BJ (cell line): ENCODE data around the gene DAB1. TPM values are rescaled to one million over a fixed set of nuclear protein-coding genes. Genes with fewer than 3 reads are reported as not detected.

Source experiments
- CTCF ChIA-PET: fragments of 350-600 bp; formaldehyde crosslinking; extraction: SDS; loops from one replicate; lab custom pipeline; 2021; ENCODE audit warnings: antibody characterized with exemption, inconsistent platforms; lab: Yijun Ruan, JAX
- POLR2A ChIA-PET: fragments of 300-600 bp; sonication (Branson Sonifier 250); formaldehyde crosslinking; extraction: SDS; loops from one replicate; lab custom pipeline; 2021; ENCODE audit warnings: antibody characterized with exemption; lab: Charles Lee
- DNase-seq: peaks from one replicate; pipeline ENCODE4 v3.0.0-alpha.2; 2011; ENCODE audit warnings: low read depth
- H3K27me3 ChIP-seq: 2 replicates; pipeline ENCODE4 v1.6.0; 2011; ENCODE audit warnings: low read length; ENCODE audit not compliant: control insufficient read depth, insufficient read depth
- H3K36me3 ChIP-seq: 2 replicates; pipeline ENCODE4 v1.5.1; 2011; ENCODE audit warnings: low read length; ENCODE audit not compliant: control insufficient read depth, insufficient read depth
- H3K4me3 ChIP-seq: 2 replicates; pipeline ENCODE4 v1.5.1; 2011; ENCODE audit warnings: low read depth, mild to moderate bottlenecking, control low read depth, low read length
- polyA minus RNA-seq: library from RNA; depleted of rRNA, polyadenylated mRNA; stranded (reverse); fragments of >200 nt; gene quantifications from 2 replicates; pipeline ENCODE4 v1.2.3, GENCODE V29; 2011; rRNA and poly(A)+ RNA removed
- polyA plus RNA-seq: library from polyadenylated mRNA; depleted of rRNA; stranded (reverse); fragments of >200 nt; gene quantifications from 2 replicates; pipeline ENCODE4 v1.2.3, GENCODE V29; 2011; rRNA removed
- TF ChIP-seq, protein P1 (sequence below): IDR thresholded peaks from 2 replicates; pipeline ENCODE4 v1.5.1; 2011; ENCODE audit warnings: low read depth, mild to moderate bottlenecking, control low read depth, inconsistent platforms, low read length, moderate library complexity; ENCODE audit not compliant: insufficient read depth

The DAB1 gene
- polyA plus RNA-seq (0.83 and 0.91 TPM in 2 replicates), polyA minus RNA-seq (0.51 and 0.85 TPM in 2 replicates)

DNA sequence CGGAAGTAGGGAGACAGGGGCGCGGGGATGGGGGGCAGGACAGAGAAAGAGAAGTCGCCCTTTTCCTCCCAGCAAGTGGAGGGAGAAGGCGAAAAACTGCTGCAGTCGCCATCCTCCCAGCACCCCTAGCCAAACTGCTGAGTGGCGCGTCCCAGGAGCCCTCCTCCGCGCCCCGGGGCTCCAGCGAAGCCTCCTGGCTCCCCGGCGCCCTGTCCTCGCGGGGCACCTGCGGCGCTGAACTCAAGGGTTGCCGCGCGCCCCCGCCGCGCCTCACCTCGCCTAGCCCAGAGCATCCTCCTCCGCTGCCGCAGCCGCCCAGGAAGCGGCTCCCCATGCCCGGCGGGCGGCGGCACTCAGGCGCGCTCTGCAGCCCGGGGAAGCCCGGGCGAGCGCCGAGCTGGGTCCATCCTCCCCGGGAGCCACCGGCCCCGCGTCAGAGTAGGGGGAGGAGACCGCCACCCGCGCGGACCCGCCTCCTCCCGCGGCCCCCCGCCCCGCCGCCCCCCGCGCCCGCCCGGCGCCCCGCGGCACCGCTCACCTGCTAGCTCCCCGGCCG, at the start of gene DAB1:
Gene DAB1 (minus strand): TSS at position 405 of the 556 bp plus-strand sequence. CDS start 133,030 bp downstream, outside the sequence.
- Histone ChIP-seq H3K27me3 (peaks cover 3% of the 10 kb centered on the region; the same call in 1 of the 2 replicates), H3K36me3 (no peaks in the 10 kb centered on the region), H3K4me3 (peak within 1 kb of the TSS; percentile 62)
- no peak for DNase-seq
- CTCF ChIA-PET, result interaction anchor here (0.6 to 2.1 kb wide), 12 partner anchors 8 to 1115 kb away, joined by 3 to 7 read pairs (median 4); no protein-coding TSS in a partner anchor
- POLR2A ChIA-PET, result interaction anchor here (0.6 kb wide), 1 partner anchor 584 kb away, joined by 12 read pairs; no protein-coding TSS in a partner anchor
- TF ChIP-seq, protein P1, sequence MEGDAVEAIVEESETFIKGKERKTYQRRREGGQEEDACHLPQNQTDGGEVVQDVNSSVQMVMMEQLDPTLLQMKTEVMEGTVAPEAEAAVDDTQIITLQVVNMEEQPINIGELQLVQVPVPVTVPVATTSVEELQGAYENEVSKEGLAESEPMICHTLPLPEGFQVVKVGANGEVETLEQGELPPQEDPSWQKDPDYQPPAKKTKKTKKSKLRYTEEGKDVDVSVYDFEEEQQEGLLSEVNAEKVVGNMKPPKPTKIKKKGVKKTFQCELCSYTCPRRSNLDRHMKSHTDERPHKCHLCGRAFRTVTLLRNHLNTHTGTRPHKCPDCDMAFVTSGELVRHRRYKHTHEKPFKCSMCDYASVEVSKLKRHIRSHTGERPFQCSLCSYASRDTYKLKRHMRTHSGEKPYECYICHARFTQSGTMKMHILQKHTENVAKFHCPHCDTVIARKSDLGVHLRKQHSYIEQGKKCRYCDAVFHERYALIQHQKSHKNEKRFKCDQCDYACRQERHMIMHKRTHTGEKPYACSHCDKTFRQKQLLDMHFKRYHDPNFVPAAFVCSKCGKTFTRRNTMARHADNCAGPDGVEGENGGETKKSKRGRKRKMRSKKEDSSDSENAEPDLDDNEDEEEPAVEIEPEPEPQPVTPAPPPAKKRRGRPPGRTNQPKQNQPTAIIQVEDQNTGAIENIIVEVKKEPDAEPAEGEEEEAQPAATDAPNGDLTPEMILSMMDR, result no peak

GRCh38 chr1:57473448-57473847, 49.6 kb upstream of the DAB1 start:
- TF ChIP-seq, protein P1, result no peak
- ChIA-PET POLR2A (no interaction called here), CTCF (no interaction called here)
- Histone ChIP-seq H3K4me3 (no peak overlapping the region), H3K36me3 (no peaks in the 10 kb centered on the region), H3K27me3 (no peaks in the 10 kb centered on the region)
- no peak for DNase-seq

- CTCF ChIA-PET, result no interaction called here
- DNase-seq, result no peak
- TF ChIP-seq, protein P1, result no peak
- H3K4me3 ChIP-seq, result no peak overlapping the region
- H3K27me3 ChIP-seq, result no peaks in the 10 kb centered on the region
- POLR2A ChIA-PET, result no interaction called here
- H3K36me3 ChIP-seq, result no peaks in the 10 kb centered on the region
Measured at GRCh38 chr1:57471995-57472394, 48.1 kb upstream of the DAB1 start.

- no peak for DNase-seq
- H3K4me3 ChIP-seq, result no peak overlapping the region
- H3K27me3 ChIP-seq, result no peaks in the 10 kb centered on the region
- TF ChIP-seq, protein P1, result no peak
- CTCF ChIA-PET, result no interaction called here
- no peaks in the 10 kb centered on the region for H3K36me3 ChIP-seq
- POLR2A ChIA-PET, result interaction anchor here (0.6 kb wide), 1 partner anchor 45 kb away, joined by 3 read pairs; no protein-coding TSS in a partner anchor
Measured at GRCh38 chr1:57470036-57470435, 46.2 kb upstream of the DAB1 start.

DNA sequence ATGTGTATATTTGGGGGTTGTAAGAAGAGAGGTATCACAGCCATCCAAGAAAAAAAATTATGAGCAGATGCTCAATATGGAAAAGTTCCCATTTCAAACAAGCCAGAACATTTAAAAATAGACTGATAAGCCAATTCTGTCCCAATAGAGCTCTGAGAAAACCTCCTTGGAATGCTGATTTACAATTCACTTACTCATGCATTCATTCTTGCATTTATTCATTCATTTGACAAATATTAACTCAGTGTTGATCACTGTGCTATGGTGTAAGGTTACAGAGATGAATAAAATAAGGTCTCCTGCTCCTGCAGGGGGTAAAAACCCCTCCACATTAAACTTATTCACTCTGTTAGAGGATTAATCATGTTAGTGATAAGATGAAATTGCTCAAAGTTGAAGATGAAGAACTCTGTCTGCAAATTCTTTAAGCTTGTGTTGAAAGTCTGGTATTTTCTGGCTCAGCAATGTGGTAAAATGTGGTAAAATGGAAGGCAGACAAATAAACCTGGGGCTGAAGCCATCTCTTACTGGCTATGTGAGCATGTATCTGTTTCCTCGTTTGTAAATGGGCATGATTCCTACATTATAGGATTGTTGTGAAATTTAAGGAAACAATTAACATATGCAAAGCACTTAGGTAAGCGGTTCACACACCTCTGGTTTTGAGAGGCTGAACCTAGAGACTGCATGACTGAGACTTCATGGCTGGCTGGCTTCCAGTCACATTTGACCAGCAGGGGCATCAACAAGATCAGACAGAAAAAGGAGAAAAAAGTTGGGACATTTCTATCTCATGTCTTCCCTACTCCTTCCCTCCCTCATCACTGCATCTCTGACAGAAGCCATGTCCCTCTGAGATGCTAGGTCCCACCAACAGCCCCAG, 45.0 kb upstream of the DAB1 start:
- peak; percentile 63 for DNase-seq
- H3K4me3 ChIP-seq, result no peak overlapping the region
- no peaks in the 10 kb centered on the region for H3K27me3 ChIP-seq
- POLR2A ChIA-PET, result no interaction called here
- TF ChIP-seq, protein P1, result peak; percentile 38
- CTCF ChIA-PET, result interaction anchor here (0.6 to 1.3 kb wide), 3 partner anchors 12 to 45 kb away, joined by 3 to 4 read pairs (median 3); partner anchors contain the start of gene DAB1
- H3K36me3 ChIP-seq, result no peaks in the 10 kb centered on the region
